Measurements from ENCODE around the gene CEACAM21.

DNA sequence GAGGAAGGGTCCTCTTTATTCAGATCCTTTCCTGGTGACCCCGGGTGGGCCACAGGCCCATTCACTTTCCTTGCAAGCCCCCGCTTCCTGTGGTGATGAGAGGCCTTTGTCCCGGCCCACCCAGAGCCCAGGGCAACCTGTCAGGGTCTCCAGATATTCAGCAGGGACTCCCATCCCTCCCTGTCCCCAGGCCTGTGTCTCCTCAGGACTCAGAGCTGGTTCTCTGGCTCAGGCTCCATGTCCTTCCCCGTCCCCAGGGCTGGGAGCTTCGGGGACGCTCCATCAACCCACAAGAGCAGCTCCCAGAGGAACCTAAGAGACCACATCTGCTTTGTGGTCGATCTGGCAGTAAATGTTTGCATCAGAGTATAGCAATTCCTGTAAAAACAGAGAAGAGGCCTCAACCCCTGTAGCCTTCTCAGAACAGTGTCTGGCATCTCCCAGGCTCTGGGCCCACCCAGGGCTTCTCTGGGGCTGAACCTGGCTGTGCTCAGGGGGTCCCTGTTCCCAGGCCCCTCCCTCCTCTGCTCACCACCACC, 43.1 kb downstream of the CEACAM21 start:
- no peak for TF ChIP-seq EZH2 (optimal IDR thresholded peaks at IDR 0.05; ENCODE audit: low read depth, low read length)
- TF ChIP-seq, protein P1, sequence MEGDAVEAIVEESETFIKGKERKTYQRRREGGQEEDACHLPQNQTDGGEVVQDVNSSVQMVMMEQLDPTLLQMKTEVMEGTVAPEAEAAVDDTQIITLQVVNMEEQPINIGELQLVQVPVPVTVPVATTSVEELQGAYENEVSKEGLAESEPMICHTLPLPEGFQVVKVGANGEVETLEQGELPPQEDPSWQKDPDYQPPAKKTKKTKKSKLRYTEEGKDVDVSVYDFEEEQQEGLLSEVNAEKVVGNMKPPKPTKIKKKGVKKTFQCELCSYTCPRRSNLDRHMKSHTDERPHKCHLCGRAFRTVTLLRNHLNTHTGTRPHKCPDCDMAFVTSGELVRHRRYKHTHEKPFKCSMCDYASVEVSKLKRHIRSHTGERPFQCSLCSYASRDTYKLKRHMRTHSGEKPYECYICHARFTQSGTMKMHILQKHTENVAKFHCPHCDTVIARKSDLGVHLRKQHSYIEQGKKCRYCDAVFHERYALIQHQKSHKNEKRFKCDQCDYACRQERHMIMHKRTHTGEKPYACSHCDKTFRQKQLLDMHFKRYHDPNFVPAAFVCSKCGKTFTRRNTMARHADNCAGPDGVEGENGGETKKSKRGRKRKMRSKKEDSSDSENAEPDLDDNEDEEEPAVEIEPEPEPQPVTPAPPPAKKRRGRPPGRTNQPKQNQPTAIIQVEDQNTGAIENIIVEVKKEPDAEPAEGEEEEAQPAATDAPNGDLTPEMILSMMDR (IDR thresholded peaks at IDR 0.05; ENCODE audit: low read length): no peak
- TF ChIP-seq EZH2phosphoT487 (IDR thresholded peaks at IDR 0.05; ENCODE audit: low read length): no peak
